ENCODE data around the gene KRT7.
A peak's percentile ranks its signal among the peaks of the same experiment; 100 is the strongest.

KRT7 gene

DNA sequence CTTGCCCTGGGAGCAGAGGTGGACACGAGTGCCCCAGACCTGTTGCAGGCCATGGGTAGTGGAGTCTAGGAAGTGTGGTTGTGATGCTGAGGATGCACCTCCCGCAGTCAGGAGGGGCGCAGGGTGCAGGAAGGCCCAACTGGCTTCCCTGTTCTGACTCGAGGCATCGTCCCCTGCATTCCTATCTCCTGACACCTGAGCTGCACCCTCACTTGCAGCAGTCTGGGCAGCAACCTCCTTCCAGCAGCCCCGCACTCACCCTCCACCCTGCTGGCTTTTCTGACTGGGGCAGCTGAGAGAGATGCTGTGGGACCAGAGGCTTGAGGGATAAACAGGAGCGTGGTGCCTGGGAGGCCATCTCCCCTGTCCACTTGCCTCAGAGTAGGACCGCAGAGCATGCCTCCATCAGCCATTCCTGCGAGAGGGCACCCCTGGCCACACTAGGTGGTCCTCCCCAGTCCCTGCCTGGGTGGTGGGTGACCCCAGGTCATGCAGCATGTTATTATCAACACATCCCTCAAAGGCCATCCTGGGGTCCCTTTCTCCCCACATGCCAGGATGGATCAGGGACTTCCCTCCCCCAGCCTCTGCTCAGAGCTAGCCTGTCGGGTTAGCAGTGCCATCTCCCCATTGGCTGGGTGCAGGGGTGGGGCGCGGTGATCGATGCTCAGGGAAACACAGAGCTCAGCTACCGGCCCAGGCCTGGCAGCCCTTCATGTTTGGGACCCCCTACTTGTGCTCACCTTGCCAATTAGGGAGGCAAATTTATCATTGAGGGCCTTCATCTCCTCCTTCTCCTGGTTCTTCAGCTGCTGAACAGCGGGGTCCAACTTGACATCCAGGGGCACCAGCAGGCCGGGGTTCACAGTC is 41.9 kb upstream of the KRT7 start:
- H3K27me3 ChIP-seq (ENCODE audit: insufficient read depth, low read depth, severe bottlenecking) = no peaks in the 10 kb centered on the region
- H3K9me3 ChIP-seq (ENCODE audit: severe bottlenecking) = no peaks in the 10 kb centered on the region
- H3K27ac ChIP-seq = no peak overlapping the region
- no peaks in the 10 kb centered on the region for H3K36me3 ChIP-seq
- no peak for DNase-seq
- no peak overlapping the region for H3K4me3 ChIP-seq (ENCODE audit: low read depth, low read length)
- TF ChIP-seq, protein P1, sequence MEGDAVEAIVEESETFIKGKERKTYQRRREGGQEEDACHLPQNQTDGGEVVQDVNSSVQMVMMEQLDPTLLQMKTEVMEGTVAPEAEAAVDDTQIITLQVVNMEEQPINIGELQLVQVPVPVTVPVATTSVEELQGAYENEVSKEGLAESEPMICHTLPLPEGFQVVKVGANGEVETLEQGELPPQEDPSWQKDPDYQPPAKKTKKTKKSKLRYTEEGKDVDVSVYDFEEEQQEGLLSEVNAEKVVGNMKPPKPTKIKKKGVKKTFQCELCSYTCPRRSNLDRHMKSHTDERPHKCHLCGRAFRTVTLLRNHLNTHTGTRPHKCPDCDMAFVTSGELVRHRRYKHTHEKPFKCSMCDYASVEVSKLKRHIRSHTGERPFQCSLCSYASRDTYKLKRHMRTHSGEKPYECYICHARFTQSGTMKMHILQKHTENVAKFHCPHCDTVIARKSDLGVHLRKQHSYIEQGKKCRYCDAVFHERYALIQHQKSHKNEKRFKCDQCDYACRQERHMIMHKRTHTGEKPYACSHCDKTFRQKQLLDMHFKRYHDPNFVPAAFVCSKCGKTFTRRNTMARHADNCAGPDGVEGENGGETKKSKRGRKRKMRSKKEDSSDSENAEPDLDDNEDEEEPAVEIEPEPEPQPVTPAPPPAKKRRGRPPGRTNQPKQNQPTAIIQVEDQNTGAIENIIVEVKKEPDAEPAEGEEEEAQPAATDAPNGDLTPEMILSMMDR (IDR thresholded peaks at IDR 0.05; ENCODE audit: low read depth, low read length) = no peak

DNA sequence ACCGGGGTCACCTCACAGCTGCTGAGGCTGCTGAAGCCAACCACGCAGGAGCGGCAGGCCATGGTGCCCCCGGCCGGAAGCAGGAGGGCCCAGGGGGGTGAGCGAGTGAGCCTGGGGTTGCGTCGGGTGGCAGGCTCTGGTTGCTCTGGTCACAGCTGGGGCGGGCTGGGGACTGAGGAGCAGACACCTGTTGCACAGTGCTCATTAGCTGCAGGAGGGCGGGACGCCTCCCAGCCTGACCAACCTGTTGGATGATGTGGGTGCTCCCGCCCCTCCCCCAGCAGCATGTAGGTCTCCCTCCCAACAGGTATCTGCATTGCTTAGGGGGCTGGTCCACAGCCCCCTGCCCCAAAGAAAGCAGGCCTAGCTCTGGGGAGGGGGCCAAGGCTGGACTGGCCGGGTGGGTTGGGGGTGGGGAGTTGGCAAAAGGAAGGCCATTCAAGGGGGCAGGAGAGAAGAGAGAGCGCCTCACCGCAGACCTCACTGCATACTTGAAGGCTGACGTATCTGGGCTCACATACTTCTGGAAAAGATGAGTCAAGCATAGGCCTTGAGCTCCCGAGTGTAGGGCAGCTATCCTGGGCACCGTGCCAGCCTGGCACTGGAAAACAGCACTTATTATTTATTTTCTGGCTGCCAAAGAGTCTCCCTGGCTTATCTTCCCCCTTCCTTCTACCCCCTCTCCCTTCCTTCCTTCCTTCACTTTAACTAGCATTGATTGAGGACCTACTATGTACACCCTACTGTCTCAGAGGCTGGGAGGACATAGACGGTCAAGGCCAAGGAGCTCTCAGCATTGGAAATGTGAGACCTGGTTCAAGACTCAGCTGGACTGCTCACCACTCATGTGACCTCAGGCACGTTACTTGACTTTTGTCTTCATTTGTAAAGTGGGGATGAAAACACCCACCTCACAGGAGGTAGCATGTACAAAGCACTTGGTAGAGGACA is 40.9 kb upstream of the KRT7 start, which contains the start of gene KRT80:
Gene KRT80 (minus strand): TSS at position 174 of the 951 bp plus-strand sequence. CDS start 112 bp downstream, at position 62.
- H3K36me3 ChIP-seq = no peaks in the 10 kb centered on the region
- 0 out of 2 replicates have a peak within 1 kb of the TSS, but pooled peaks have one; percentile 12 for H3K27ac ChIP-seq
- H3K27me3 ChIP-seq (ENCODE audit: insufficient read depth, low read depth, severe bottlenecking) = no peaks in the 10 kb centered on the region
- DNase-seq = no peak
- no peaks in the 10 kb centered on the region for H3K9me3 ChIP-seq (ENCODE audit: severe bottlenecking)
- TF ChIP-seq, protein P1 (IDR thresholded peaks at IDR 0.05; ENCODE audit: low read depth, low read length) = no peak
- H3K4me3 ChIP-seq (ENCODE audit: low read depth, low read length) = no peak within 1 kb of the TSS

DNA sequence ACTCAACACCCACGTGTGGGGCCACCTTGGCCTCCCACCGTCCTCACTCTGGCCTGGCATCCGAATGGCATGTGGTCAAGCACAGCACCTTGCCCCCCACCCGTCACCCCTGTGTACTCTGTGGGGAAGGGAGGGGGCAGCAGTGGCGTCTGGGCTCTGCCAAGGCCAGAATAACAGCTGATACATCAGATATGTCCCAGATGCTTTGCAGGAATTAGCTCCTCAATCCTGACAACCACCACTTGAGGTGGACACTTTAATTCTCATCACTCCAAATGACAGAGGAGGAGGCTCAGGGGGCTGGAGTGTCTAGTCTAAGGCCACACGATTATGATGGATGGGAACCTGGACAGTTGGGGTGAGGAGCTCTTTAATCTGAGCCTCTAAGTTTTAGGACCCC is 39.5 kb upstream of the KRT7 start:
- no peaks in the 10 kb centered on the region for H3K9me3 ChIP-seq (ENCODE audit: severe bottlenecking)
- no peak overlapping the region for H3K4me3 ChIP-seq (ENCODE audit: low read depth, low read length)
- H3K27me3 ChIP-seq (ENCODE audit: insufficient read depth, low read depth, severe bottlenecking) = no peaks in the 10 kb centered on the region
- DNase-seq = no peak
- H3K27ac ChIP-seq = no peak overlapping the region
- TF ChIP-seq, protein P1 (IDR thresholded peaks at IDR 0.05; ENCODE audit: low read depth, low read length) = no peak
- no peaks in the 10 kb centered on the region for H3K36me3 ChIP-seq

DNA sequence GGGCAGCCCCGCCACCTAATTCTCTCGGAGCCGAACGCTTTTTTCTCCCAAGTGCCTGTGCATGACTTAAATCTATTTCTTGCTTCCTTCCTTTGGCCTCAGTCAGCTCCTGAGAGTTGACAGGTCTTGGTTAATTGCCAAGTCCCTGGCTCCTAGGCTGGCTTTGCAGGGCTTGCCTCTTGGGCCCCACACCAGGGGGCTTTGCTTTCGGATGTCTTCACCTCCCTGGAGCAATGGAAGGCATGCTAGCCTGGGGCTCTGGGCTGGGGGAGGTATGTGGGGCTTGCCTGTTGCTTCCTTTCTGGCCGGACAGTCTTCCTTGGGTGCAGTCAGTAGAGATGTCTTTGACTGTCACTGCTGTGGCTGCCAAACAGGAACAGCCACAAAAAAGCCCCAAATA is 39.1 kb upstream of the KRT7 start:
- no peaks in the 10 kb centered on the region for H3K36me3 ChIP-seq
- H3K9me3 ChIP-seq (ENCODE audit: severe bottlenecking) = no peaks in the 10 kb centered on the region
- DNase-seq = no peak
- H3K4me3 ChIP-seq (ENCODE audit: low read depth, low read length) = no peak overlapping the region
- TF ChIP-seq, protein P1 (IDR thresholded peaks at IDR 0.05; ENCODE audit: low read depth, low read length) = no peak
- no peak overlapping the region for H3K27ac ChIP-seq
- H3K27me3 ChIP-seq (ENCODE audit: insufficient read depth, low read depth, severe bottlenecking) = no peaks in the 10 kb centered on the region

DNA sequence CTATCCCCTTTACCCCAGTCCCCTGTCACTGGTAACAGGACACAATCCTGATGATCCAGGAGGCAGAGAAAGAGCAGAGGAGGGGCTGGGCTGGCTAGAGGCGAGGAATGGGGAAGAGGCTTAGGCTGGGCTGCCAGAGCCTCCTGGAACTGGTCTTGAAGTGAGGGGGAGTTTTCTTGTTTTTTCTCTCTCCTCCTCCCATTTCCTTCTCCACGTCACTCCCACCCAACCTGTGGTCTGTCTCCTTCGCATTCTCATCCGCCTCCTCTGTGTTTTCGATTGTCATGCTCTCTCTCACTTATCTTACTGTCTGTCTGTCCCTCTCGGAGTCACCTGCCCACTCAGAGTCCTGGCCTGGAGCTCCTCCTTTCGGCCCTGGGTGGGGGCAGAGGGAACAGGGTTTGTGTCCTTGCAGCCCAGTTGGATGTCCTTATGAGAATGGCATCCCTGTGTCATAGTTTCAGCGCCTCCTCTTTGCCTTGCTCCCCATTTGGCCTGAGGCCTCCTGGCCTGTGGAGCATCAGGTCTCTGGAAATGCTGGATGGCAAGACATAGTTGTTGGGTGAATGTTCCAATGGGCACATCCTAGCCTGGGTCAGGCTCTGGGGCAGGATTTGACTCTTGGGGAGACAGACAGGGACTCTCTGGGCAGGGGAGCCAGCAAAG is 37.8 kb upstream of the KRT7 start:
- no peaks in the 10 kb centered on the region for H3K27me3 ChIP-seq (ENCODE audit: insufficient read depth, low read depth, severe bottlenecking)
- DNase-seq = peak; percentile 40
- no peak overlapping the region for H3K27ac ChIP-seq
- no peaks in the 10 kb centered on the region for H3K9me3 ChIP-seq (ENCODE audit: severe bottlenecking)
- TF ChIP-seq, protein P1 (IDR thresholded peaks at IDR 0.05; ENCODE audit: low read depth, low read length) = no peak
- no peak overlapping the region for H3K4me3 ChIP-seq (ENCODE audit: low read depth, low read length)
- H3K36me3 ChIP-seq = no peaks in the 10 kb centered on the region
